Keratinocyte (primary cell): Measurements from ENCODE around the gene FCER1G.

Experiments used
- CTCF ChIP-seq, 3 experiments: IDR thresholded peaks in 1 of 3; conservative IDR thresholded peaks in 1 of 3; optimal IDR thresholded peaks in 1 of 3; 2 replicates in 2 of 3; 3 replicates in 1 of 3; pipeline versions ENCODE3 to v1.5.1; 2011; ENCODE audit warnings: low read length in 3 of 3, mild to moderate bottlenecking in 3 of 3, moderate library complexity in 2 of 3, control low read depth in 1 of 3, inconsistent platforms in 1 of 3; ENCODE audit not compliant: insufficient read depth in 2 of 3; ENCODE audit errors: extremely low read depth in 1 of 3
- EZH2 ChIP-seq: IDR thresholded peaks from one replicate; pipeline ENCODE4 v1.6.1; 2012; ENCODE audit warnings: inconsistent platforms, mild to moderate bottlenecking, low read length, moderate library complexity

GRCh38 chr1:161176468-161177111 is 38.5 kb upstream of the FCER1G start:
- TF ChIP-seq CTCF (optimal IDR thresholded peaks at IDR 0.05 in 1 of 3, IDR thresholded peaks at IDR 0.05 in 1 of 3, conservative IDR thresholded peaks at IDR 0.05 in 1 of 3; ENCODE audit: extremely low read depth in 1 of 3, insufficient read depth in 2 of 3, low read length in 3 of 3) (no peak), EZH2 (no peak)
